Endothelial cell of umbilical vein (primary cell): Measurements from ENCODE around the gene CROCC. TPM values are rescaled to one million over a fixed set of nuclear protein-coding genes. Genes with fewer than 3 reads are reported as not detected.

ENCODE experiments used
- BruUV-seq: library from RNA; stranded (reverse); fragments of 400-500 nt; replicated peaks from 2 replicates; lab custom pipeline; 2021; lab: Mats Ljungman, UMichigan
- CTCF ChIA-PET: fragments of 300-600, 350-600 bp; sonication (Branson Sonifier 250); formaldehyde crosslinking; loops from one replicate; lab custom pipeline; 2021; ENCODE audit warnings: antibody characterized with exemption, inconsistent platforms; lab: Charles Lee
- POLR2A ChIA-PET: fragments of 300-600, 350-600 bp; sonication (Branson Sonifier 250); formaldehyde crosslinking; loops from one replicate; lab custom pipeline; 2021; ENCODE audit warnings: antibody characterized with exemption, inconsistent platforms; lab: Charles Lee
- DNase-seq: peaks from one replicate; pipeline ENCODE4 v3.0.0-alpha.2; 2011; ENCODE audit warnings: low read depth, low spot score
- FAIRE-seq: peaks from 2 replicates; lab custom pipeline; 2011; peaks lifted over from hg19 to GRCh38; lab: Jason Lieb, UNC
- H2AFZ ChIP-seq: 2 replicates; pipeline ENCODE4 v1.6.0; 2012; ENCODE audit warnings: low read depth, low read length, control low read depth, inconsistent platforms
- H3K27ac ChIP-seq: 2 replicates; pipeline ENCODE4 v1.5.1; 2011; ENCODE audit warnings: low read depth, mild to moderate bottlenecking, control low read depth, low read length, moderate library complexity; ENCODE audit not compliant: insufficient read depth
- H3K27me3 ChIP-seq, 2 experiments: 2 replicates each; pipeline versions ENCODE4 v1.6.0 to v1.6.1; 2011; ENCODE audit warnings: low read length in 2 of 2, mixed read lengths in 1 of 2; ENCODE audit not compliant: control insufficient read depth in 2 of 2, insufficient read depth in 2 of 2
- H3K36me3 ChIP-seq, 2 experiments: 2 replicates in 1 of 2; 3 replicates in 1 of 2; pipeline ENCODE4 v1.5.1; 2011; ENCODE audit warnings: low read length in 2 of 2, mild to moderate bottlenecking in 1 of 2, moderate library complexity in 1 of 2; ENCODE audit not compliant: control insufficient read depth in 2 of 2, insufficient read depth in 2 of 2; ENCODE audit errors: extremely low read depth in 1 of 2
- H3K4me1 ChIP-seq: 3 replicates; pipeline ENCODE4 v1.5.1; 2011; ENCODE audit warnings: mild to moderate bottlenecking, low read length; ENCODE audit not compliant: control insufficient read depth, insufficient read depth; ENCODE audit errors: extremely low read depth
- H3K4me2 ChIP-seq: 2 replicates; pipeline ENCODE4 v1.6.1; 2011; ENCODE audit warnings: low read length, control low read depth, mixed read lengths; ENCODE audit not compliant: insufficient read depth
- H3K4me3 ChIP-seq, 3 experiments: fragments of 200-600 bp in 1 of 3; sonication (generic), shearing (Covaris generic) in 1 of 3; replicated peaks in 1 of 3; 2 replicates each; pipeline ENCODE4 v1.5.1; 2011 to 2016; ENCODE audit warnings: control low read depth in 3 of 3, low read length in 3 of 3, mild to moderate bottlenecking in 2 of 3, inconsistent platforms in 1 of 3, low read depth in 1 of 3, moderate library complexity in 1 of 3; ENCODE audit not compliant: insufficient read depth in 1 of 3
- H3K79me2 ChIP-seq: 2 replicates; pipeline ENCODE4 v1.6.0; 2012; ENCODE audit warnings: low read length, inconsistent platforms; ENCODE audit not compliant: control insufficient read depth, insufficient read depth
- H3K9ac ChIP-seq: replicated peaks from 2 replicates; pipeline ENCODE3; 2011; ENCODE audit warnings: low read length, control low read depth; ENCODE audit not compliant: insufficient read depth; ENCODE audit errors: extremely low read depth
- H3K9me1 ChIP-seq: replicated peaks from 3 replicates; pipeline ENCODE4 v1.6.0; 2011; ENCODE audit warnings: mild to moderate bottlenecking, low read length; ENCODE audit not compliant: control insufficient read depth, insufficient read depth; ENCODE audit errors: extremely low read depth
- H3K9me3 ChIP-seq: replicated peaks from 2 replicates; pipeline ENCODE4 v1.5.1; 2012; ENCODE audit warnings: low read length, inconsistent platforms; ENCODE audit not compliant: control insufficient read depth, insufficient read depth
- H4K20me1 ChIP-seq: replicated peaks from 2 replicates; pipeline ENCODE3; 2011; ENCODE audit warnings: mild to moderate bottlenecking, low read length; ENCODE audit not compliant: control insufficient read depth, insufficient read depth; ENCODE audit errors: extremely low read depth
- CTCF ChIP-seq, 2 donors: IDR thresholded peaks; 1 replicate in 1 of 2; 2 replicates in 1 of 2; pipeline ENCODE4 v1.5.1; 2011; ENCODE audit warnings: low read length in 2 of 2, mild to moderate bottlenecking in 2 of 2, moderate library complexity in 2 of 2, control low read depth in 1 of 2, inconsistent platforms in 1 of 2, low read depth in 1 of 2; ENCODE audit not compliant: insufficient read depth in 1 of 2; ENCODE audit errors: extremely low read depth in 1 of 2
- EZH2 ChIP-seq: IDR thresholded peaks from 2 replicates; pipeline ENCODE4 v1.6.1; 2012; ENCODE audit warnings: borderline replicate concordance, low read depth, mild to moderate bottlenecking, moderate library complexity, low read length, inconsistent platforms; ENCODE audit not compliant: severe bottlenecking
- FOS ChIP-seq: IDR thresholded peaks from 2 replicates; pipeline ENCODE4 v1.6.1; 2011; ENCODE audit warnings: mild to moderate bottlenecking, low read length, moderate library complexity, borderline replicate concordance; ENCODE audit not compliant: insufficient read depth
- GATA2 ChIP-seq: IDR thresholded peaks from 2 replicates; pipeline ENCODE4 v1.7.0; 2011; ENCODE audit warnings: low read depth, mild to moderate bottlenecking, moderate library complexity, mixed read lengths, low read length; ENCODE audit not compliant: insufficient read length, insufficient read depth
- JUN ChIP-seq: IDR thresholded peaks from 2 replicates; pipeline ENCODE4 v1.6.1; 2011; ENCODE audit warnings: borderline replicate concordance, low read depth; ENCODE audit not compliant: insufficient read length, insufficient read depth
- MAX ChIP-seq: IDR thresholded peaks from 2 replicates; pipeline ENCODE4 v1.6.1; 2011; ENCODE audit not compliant: insufficient read depth, insufficient read length
- POLR2A ChIP-seq: IDR thresholded peaks from 2 replicates; pipeline ENCODE4 v1.6.1; 2012; ENCODE audit warnings: low read depth, mild to moderate bottlenecking, control low read depth, low read length
- POLR2AphosphoS5 ChIP-seq: IDR thresholded peaks from 2 replicates; pipeline ENCODE4 v1.6.1; 2012; ENCODE audit warnings: low read depth, mild to moderate bottlenecking, control low read depth, low read length, moderate library complexity; ENCODE audit not compliant: insufficient read depth
- dilution Hi-C: fragments of 300-500 bp; cut with MboI; formaldehyde crosslinking; loops from one replicate; pipeline ENCODE4 v1.15.0; 2019; ENCODE audit warnings: low sequenced_read_pairs; ENCODE audit not compliant: extremely low pct_ligation_motif_present
- intact Hi-C: fragments of 100-400 bp; cut with micrococcal nuclease; formaldehyde crosslinking; loops from one replicate; pipeline ENCODE4 v1.10.0; 2022
- polyA plus RNA-seq, 4 experiments: library from polyadenylated mRNA; depleted of rRNA in 3 of 4; stranded (reverse) in 3 of 4; unstranded in 1 of 4; fragments of >200 nt; gene quantifications; 2 replicates each; pipeline versions ENCODE4 v1.2.1 to v1.2.3, GENCODE V29; 2011 to 2012; ENCODE audit warnings: missing spikeins in 1 of 4
- total RNA-seq: library from RNA; stranded (reverse); gene quantifications from 2 replicates; pipeline ENCODE4 v1.2.3, GENCODE V29; 2021

The CROCC gene
- total and polyA plus RNA-seq, 2 donors (not counting 3 experiments of a cell fraction or from before 2014, with no cell fraction given), result 18.3 to 35.5 TPM

GRCh38 chr1:16986962-16987361 is 65.2 kb downstream of the CROCC start:
- DNase-seq (no peak), FAIRE-seq (no peak)
- Histone ChIP-seq H3K27ac (no peak overlapping the region), H3K79me2 (no peaks in the 10 kb centered on the region), H3K9me3 (no peaks in the 10 kb centered on the region), H2AFZ (no peak overlapping the region), H3K27me3 (no peaks in the 10 kb centered on the region), H3K4me2 (no peak overlapping the region), H3K9ac (no peak overlapping the region), H3K4me3 (no peak overlapping the region), H3K4me1 (peaks cover 10% of the 10 kb centered on the region), H4K20me1 (no peaks in the 10 kb centered on the region), H3K36me3 (peaks cover 0 to 20% of the 10 kb centered on the region in 2 experiments), H3K9me1 (no peaks in the 10 kb centered on the region)
- ChIA-PET CTCF (interaction anchor here (1.0 to 4.0 kb wide), 4 partner anchors 14 to 36 kb away, joined by 3 to 20 read pairs (median 6); no protein-coding TSS in a partner anchor), POLR2A (no interaction called here)
- BruUV-seq, result no TSS peak
- TF ChIP-seq JUN (no peak), CTCF (IDR thresholded peaks at IDR 0.05; ENCODE audit: extremely low read depth in 1 of 2, insufficient read depth in 1 of 2, low read depth in 1 of 2, low read length in 2 of 2) (peak; percentile 39 to 66), POLR2A (no peak), POLR2AphosphoS5 (no peak), MAX (no peak), GATA2 (no peak), FOS (no peak), EZH2 (no peak)
- intact Hi-C loops, result no loop called here
- dilution Hi-C loops, result no loop called here
